PFSK-1 (cell line): Measurements from ENCODE around the gene TBX3.

Experiments
- FOXP2 ChIP-seq: optimal IDR thresholded peaks from 2 replicates; pipeline ENCODE3; 2011; ENCODE audit warnings: borderline replicate concordance, control low read depth, inconsistent platforms; ENCODE audit not compliant: insufficient read depth; ENCODE audit errors: extremely low read length, extremely low read depth
- POLR2AphosphoS5 ChIP-seq: IDR thresholded peaks from 2 replicates; pipeline ENCODE4 v1.6.1; 2012; ENCODE audit warnings: low read depth, mild to moderate bottlenecking, control low read depth, low read length, moderate library complexity
- SIN3A ChIP-seq: IDR thresholded peaks from 2 replicates; pipeline ENCODE4 v1.6.1; 2012; ENCODE audit warnings: mild to moderate bottlenecking, low read length, moderate library complexity, borderline replicate concordance; ENCODE audit not compliant: insufficient read depth
- TAF1 ChIP-seq: IDR thresholded peaks from 2 replicates; pipeline ENCODE4 v1.6.1; 2012; ENCODE audit warnings: low read length, control low read depth, borderline replicate concordance; ENCODE audit not compliant: insufficient read depth
- TF ChIP-seq, protein P1 (sequence below), 2 experiments: IDR thresholded peaks; 2 replicates each; pipeline versions ENCODE4 v1.6.1 to v1.8.0; 2011 to 2012; ENCODE audit warnings: low read depth in 2 of 2, low read length in 2 of 2, control low read depth in 1 of 2, inconsistent platforms in 1 of 2, mild to moderate bottlenecking in 1 of 2, moderate library complexity in 1 of 2; ENCODE audit not compliant: insufficient read depth in 1 of 2

The TBX3 gene

DNA sequence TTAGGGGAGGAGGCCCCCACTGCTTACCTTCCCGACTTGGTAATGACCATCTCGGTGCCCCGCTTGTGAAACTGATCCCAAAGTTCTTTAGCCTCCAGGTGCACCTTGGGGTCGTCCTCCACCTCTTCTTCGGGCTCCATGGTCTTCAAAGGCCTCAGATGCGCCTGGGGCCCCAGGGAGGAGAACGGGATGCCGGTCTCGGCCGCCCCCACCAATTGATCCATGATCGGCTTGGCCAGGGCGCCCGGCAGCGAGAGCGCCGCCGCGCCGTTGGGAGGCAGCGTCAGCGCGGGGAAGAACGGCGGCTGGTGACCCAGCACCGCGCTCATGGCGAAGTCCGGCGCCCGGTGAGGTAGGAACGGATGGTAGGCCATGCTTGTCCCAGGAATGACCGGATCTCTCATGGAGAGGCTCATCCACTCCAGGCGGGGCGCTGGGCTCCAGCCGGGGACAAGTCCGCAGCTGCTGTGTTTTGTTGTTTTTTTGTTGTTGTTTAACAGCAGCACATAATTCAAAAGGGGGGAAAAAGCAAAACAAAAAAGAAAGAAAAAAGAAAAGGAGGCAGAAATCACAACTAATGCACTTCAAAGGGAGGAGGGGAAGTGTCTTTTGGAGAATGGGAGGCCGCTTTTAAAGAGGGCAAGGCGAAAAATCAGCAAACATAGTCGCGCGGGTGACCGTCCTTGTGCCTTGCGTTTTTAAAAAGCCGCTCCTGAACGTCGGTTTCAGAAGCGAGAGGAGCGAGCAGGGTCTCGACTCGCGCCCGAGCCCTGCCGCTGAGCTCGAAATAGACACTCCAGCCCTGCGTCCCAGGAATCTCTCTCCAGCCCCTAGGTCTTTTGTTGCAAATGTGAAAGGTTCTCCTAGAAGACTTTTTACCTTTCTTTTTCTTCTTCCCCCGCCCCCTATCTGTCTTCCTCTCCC is 928 bp downstream of the TBX3 start:
- TF ChIP-seq SIN3A (no peak; the same call in 1 of the 2 replicates), FOXP2 (no peak), POLR2AphosphoS5 (no peak), TAF1 (no peak)
- TF ChIP-seq, protein P1, sequence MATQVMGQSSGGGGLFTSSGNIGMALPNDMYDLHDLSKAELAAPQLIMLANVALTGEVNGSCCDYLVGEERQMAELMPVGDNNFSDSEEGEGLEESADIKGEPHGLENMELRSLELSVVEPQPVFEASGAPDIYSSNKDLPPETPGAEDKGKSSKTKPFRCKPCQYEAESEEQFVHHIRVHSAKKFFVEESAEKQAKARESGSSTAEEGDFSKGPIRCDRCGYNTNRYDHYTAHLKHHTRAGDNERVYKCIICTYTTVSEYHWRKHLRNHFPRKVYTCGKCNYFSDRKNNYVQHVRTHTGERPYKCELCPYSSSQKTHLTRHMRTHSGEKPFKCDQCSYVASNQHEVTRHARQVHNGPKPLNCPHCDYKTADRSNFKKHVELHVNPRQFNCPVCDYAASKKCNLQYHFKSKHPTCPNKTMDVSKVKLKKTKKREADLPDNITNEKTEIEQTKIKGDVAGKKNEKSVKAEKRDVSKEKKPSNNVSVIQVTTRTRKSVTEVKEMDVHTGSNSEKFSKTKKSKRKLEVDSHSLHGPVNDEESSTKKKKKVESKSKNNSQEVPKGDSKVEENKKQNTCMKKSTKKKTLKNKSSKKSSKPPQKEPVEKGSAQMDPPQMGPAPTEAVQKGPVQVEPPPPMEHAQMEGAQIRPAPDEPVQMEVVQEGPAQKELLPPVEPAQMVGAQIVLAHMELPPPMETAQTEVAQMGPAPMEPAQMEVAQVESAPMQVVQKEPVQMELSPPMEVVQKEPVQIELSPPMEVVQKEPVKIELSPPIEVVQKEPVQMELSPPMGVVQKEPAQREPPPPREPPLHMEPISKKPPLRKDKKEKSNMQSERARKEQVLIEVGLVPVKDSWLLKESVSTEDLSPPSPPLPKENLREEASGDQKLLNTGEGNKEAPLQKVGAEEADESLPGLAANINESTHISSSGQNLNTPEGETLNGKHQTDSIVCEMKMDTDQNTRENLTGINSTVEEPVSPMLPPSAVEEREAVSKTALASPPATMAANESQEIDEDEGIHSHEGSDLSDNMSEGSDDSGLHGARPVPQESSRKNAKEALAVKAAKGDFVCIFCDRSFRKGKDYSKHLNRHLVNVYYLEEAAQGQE (IDR thresholded peaks at IDR 0.05; ENCODE audit: insufficient read depth in 1 of 2, low read depth in 2 of 2, low read length in 2 of 2): no peak

DNA sequence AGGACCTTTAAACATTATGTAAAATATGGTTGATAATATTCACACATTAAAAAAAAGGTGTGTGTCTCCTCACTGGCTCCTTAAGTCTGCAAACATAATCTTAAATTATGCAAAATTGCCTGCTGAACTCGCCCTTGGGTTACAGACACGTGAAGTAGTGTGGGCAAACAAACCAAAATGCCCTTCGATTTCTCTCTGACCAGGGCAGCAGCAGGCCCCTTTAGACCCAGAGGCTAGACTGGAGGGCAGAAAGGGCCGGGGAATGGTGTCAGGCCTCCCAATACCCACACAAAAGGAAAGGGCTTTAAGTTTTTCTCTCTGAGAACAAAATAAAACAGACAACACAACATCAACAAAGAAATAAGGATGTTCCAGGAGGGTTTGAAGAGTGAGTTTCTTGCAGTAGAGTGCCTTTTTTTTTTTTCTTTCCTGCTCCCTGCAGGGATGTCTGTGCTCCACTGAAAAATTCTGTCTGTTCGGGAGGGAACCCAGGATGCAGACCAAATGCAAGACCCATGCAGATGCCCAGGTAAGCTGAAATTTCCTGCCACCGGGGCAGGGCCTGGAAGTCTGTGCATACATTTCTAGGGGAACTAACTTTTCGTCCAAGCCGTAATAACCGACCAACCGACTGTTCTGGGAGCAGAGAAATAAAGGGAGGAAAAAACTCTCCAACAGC is 1.7 kb downstream of the TBX3 start:
- TF ChIP-seq, protein P1 (IDR thresholded peaks at IDR 0.05; ENCODE audit: insufficient read depth in 1 of 2, low read depth in 2 of 2, low read length in 2 of 2): no peak
- TF ChIP-seq TAF1 (no peak), POLR2AphosphoS5 (no peak), FOXP2 (no peak), SIN3A (no peak)

DNA sequence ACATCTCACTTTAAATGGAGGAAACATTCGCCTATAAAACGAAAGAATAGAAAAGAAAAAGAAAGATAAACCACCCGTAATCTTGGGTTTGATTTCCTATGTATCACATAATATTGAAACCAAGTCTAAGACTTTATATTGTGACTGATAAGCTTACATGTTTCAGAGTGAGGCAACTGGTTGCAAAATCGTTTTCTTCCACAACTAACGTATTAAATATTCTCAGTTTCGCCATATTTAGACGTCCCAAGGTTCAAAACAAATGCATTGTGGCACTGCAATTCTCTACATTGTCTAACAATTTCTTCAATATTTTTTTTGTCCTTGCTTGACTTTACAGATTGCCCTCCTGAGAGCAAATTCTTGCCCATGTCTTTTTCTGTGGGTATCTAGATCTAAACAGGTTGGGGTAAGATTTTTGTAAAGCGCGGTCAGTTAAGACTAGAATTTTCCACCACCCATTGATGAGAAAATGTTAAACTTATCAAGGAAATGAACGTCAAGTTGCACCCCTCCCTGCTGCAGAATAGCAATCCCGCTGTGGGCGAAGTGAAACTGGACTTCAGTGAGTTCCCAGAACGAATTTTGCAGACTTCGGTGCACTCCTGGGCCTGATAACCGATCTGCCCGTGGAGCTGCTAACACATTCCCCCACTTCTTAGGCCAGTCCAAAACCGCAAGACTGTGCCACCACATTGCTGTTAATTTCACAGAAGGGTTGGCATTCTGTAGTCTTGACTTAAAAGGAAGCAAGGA is 2.7 kb downstream of the TBX3 start:
- TF ChIP-seq FOXP2 (no peak), POLR2AphosphoS5 (no peak), SIN3A (no peak), TAF1 (no peak)
- TF ChIP-seq, protein P1 (IDR thresholded peaks at IDR 0.05; ENCODE audit: insufficient read depth in 1 of 2, low read depth in 2 of 2, low read length in 2 of 2): no peak

DNA sequence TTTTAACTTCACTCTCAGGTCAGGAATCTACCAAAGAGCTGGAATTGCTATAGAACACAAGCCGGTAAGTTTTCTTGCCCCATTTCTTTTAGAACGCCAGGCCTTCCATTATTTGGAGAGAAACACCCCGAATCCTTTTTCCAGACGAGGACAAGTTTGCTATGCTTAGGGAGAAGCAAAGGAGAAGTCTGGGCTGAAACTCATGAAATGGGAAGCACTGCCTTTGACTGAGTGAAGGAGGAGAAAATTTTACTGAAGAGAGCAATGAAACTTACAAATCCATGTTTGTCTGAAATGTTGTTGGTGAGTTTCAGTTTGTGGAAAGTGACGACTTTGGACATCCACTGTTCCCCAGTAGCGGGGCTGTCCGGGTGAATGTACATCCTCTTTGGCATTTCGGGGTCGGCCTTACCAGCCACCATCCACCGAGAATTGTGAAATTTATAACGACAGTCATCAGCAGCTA is 3.3 kb downstream of the TBX3 start:
- TF ChIP-seq, protein P1 (IDR thresholded peaks at IDR 0.05; ENCODE audit: insufficient read depth in 1 of 2, low read depth in 2 of 2, low read length in 2 of 2): no peak
- no peak for TF ChIP-seq TAF1
- no peak for TF ChIP-seq SIN3A
- TF ChIP-seq FOXP2: no peak
- TF ChIP-seq POLR2AphosphoS5: no peak
